Measurements from ENCODE around the gene ZPBP2.

DNA sequence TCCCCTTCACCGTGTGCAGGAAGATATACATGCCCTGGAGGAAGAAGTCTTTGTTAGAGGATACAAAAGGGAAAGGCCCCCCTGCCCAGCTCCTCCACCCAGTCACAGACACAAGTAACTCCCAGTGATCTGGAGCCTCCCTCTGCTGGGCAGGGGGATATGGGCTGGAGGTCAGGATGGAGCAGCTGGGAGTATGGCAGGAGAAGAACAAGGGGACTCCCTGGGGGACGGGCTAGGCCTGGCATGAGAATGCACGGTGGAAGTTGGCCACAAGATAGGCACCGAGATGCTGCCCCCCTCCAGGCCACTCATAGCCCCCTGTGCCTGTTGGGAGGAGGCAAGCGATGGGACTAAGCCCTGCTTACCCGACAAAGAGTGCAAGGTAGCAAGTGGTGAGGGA is 55.2 kb downstream of the ZPBP2 start:
- TF ChIP-seq EZH2 (IDR thresholded peaks at IDR 0.05; ENCODE audit: borderline replicate concordance, insufficient read depth, low read length, poor library complexity, severe bottlenecking) (no peak), SMC3 (conservative IDR thresholded peaks at IDR 0.05; ENCODE audit: poor library complexity) (no peak), TAF1 (IDR thresholded peaks at IDR 0.05; ENCODE audit: low read depth) (no peak)
- TF ChIP-seq, protein P1, sequence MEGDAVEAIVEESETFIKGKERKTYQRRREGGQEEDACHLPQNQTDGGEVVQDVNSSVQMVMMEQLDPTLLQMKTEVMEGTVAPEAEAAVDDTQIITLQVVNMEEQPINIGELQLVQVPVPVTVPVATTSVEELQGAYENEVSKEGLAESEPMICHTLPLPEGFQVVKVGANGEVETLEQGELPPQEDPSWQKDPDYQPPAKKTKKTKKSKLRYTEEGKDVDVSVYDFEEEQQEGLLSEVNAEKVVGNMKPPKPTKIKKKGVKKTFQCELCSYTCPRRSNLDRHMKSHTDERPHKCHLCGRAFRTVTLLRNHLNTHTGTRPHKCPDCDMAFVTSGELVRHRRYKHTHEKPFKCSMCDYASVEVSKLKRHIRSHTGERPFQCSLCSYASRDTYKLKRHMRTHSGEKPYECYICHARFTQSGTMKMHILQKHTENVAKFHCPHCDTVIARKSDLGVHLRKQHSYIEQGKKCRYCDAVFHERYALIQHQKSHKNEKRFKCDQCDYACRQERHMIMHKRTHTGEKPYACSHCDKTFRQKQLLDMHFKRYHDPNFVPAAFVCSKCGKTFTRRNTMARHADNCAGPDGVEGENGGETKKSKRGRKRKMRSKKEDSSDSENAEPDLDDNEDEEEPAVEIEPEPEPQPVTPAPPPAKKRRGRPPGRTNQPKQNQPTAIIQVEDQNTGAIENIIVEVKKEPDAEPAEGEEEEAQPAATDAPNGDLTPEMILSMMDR (IDR thresholded peaks at IDR 0.05; ENCODE audit: poor library complexity, severe bottlenecking): no peak
- TF ChIP-seq, protein P2, sequence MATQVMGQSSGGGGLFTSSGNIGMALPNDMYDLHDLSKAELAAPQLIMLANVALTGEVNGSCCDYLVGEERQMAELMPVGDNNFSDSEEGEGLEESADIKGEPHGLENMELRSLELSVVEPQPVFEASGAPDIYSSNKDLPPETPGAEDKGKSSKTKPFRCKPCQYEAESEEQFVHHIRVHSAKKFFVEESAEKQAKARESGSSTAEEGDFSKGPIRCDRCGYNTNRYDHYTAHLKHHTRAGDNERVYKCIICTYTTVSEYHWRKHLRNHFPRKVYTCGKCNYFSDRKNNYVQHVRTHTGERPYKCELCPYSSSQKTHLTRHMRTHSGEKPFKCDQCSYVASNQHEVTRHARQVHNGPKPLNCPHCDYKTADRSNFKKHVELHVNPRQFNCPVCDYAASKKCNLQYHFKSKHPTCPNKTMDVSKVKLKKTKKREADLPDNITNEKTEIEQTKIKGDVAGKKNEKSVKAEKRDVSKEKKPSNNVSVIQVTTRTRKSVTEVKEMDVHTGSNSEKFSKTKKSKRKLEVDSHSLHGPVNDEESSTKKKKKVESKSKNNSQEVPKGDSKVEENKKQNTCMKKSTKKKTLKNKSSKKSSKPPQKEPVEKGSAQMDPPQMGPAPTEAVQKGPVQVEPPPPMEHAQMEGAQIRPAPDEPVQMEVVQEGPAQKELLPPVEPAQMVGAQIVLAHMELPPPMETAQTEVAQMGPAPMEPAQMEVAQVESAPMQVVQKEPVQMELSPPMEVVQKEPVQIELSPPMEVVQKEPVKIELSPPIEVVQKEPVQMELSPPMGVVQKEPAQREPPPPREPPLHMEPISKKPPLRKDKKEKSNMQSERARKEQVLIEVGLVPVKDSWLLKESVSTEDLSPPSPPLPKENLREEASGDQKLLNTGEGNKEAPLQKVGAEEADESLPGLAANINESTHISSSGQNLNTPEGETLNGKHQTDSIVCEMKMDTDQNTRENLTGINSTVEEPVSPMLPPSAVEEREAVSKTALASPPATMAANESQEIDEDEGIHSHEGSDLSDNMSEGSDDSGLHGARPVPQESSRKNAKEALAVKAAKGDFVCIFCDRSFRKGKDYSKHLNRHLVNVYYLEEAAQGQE (IDR thresholded peaks at IDR 0.05; ENCODE audit: borderline replicate concordance): no peak

Data from neural cell (in vitro differentiated cells).